ENCODE data around the gene P2RX5. TPM values are rescaled to one million over a fixed set of nuclear protein-coding genes. Genes with fewer than 3 reads are reported as not detected.
A peak's percentile ranks its signal among the peaks of the same experiment; 100 is the strongest.

The P2RX5 gene
- total RNA-seq, 2 donors from 2014 or later = 22.0 to 74.3 TPM

DNA sequence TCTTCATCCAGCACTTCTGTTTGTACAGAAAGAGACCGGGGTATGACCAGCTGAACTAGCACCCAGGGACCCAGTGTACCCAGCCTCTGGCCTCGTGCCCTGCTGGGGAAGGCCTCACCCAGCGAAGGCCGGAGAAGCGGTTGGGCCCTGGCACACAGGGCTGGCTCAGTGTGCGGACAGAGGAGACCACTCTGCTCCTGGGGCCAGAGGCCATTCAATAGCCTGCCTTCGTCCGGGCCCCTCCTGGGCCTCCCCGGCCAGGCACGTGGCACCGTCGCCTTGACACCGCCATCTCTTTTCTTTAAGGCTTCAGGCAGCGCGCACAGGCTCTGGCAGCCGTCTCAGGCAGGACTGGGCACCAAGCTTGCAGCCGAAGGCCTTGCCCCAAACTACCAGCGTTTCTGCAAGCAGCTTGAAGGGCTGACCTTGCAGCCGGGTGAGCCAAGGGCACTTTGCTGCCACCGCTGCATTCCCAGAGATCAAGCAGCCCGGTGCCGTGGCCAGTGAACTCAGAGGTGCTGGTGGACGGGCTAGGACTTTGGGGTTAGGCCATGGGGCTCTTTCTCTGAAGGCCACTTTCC lies 35.6 kb downstream of the P2RX5 start:
- peaks cover 4% of the 10 kb centered on the region for H3K4me1 Mint-ChIP-seq
- H3K27me3 Mint-ChIP-seq = no peaks in the 10 kb centered on the region
- no peak overlapping the region for H3K4me3 Mint-ChIP-seq
- ATAC-seq (replicated peaks) = no peak
- no peaks in the 10 kb centered on the region for H3K9me3 Mint-ChIP-seq
- no peak overlapping the region for H3K27ac Mint-ChIP-seq
- H3K36me3 Mint-ChIP-seq (ENCODE audit: low read depth) = no peaks in the 10 kb centered on the region

DNA sequence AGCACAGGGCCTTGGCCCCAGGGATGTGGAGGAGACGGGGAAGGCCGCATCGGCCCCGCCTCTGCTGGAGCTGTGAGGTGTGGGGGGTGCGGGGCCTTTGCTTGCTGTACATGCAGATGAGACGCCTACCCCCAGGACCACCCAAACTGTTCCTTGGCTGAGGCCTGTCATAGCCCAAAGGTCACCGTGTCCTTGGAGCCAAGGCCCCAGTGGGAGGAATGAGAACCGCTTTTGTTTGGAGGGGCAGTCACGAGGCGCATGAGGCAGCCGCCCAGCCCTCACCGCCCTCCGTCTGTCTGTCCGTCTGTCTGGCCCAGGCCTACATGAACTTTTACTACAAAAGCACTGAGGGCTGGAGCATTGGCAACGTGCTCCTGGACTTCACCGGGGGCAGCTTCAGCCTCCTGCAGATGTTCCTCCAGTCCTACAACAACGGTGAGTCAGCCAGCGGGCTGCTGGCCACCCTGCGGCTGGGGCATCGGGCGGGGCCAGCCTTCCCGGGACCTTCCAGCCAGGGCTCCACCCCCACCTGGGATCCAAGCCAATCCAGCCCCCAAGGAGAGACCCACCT lies 36.3 kb downstream of the P2RX5 start:
- H3K4me3 Mint-ChIP-seq = no peak overlapping the region

DNA sequence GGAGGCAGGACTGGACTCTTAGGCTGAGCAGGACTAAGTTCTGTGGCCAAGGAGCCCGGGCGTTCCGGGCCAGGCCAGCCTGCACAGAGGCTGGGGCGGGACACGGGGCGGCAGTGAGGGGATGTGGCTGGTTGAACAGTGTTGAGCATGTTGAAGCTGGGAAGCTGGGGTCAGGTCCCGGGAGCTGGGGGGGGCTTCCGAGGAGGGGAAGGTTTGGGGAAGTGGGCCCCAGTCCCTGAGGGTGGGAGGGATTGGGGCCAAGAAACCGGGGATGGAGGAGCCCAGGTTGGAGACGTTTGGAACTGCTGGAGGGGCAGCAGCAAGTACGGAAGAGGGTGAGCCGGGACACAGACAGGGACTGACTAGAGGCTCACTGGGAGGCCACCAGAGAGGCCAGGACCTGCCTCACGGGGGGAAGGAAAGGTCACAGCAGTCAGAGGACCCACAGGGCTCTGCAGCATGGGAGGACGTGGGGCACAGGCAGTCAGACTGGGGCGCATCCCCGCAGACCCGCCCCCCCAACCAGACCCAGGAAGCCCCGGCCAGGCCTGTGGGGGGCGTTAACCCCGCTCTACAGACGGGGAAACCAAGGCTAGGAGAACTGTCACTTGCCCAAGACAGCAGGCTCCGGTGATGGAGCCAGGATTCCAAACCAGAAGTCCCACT lies 37.0 kb downstream of the P2RX5 start:
- no peaks in the 10 kb centered on the region for H3K27me3 Mint-ChIP-seq
- no peaks in the 10 kb centered on the region for H3K36me3 Mint-ChIP-seq (ENCODE audit: low read depth)
- H3K4me1 Mint-ChIP-seq = no peaks in the 10 kb centered on the region
- ATAC-seq (replicated peaks) = no peak
- no peak overlapping the region for H3K27ac Mint-ChIP-seq
- H3K9me3 Mint-ChIP-seq = no peaks in the 10 kb centered on the region
- H3K4me3 Mint-ChIP-seq = no peak overlapping the region

More for the DNA sequence above, 36.3 kb downstream of the P2RX5 start:
- H3K27me3 Mint-ChIP-seq = no peaks in the 10 kb centered on the region
- H3K27ac Mint-ChIP-seq = no peak overlapping the region
- H3K4me1 Mint-ChIP-seq = no peaks in the 10 kb centered on the region
- no peak for ATAC-seq (replicated peaks)
- no peaks in the 10 kb centered on the region for H3K9me3 Mint-ChIP-seq
- no peaks in the 10 kb centered on the region for H3K36me3 Mint-ChIP-seq (ENCODE audit: low read depth)

DNA sequence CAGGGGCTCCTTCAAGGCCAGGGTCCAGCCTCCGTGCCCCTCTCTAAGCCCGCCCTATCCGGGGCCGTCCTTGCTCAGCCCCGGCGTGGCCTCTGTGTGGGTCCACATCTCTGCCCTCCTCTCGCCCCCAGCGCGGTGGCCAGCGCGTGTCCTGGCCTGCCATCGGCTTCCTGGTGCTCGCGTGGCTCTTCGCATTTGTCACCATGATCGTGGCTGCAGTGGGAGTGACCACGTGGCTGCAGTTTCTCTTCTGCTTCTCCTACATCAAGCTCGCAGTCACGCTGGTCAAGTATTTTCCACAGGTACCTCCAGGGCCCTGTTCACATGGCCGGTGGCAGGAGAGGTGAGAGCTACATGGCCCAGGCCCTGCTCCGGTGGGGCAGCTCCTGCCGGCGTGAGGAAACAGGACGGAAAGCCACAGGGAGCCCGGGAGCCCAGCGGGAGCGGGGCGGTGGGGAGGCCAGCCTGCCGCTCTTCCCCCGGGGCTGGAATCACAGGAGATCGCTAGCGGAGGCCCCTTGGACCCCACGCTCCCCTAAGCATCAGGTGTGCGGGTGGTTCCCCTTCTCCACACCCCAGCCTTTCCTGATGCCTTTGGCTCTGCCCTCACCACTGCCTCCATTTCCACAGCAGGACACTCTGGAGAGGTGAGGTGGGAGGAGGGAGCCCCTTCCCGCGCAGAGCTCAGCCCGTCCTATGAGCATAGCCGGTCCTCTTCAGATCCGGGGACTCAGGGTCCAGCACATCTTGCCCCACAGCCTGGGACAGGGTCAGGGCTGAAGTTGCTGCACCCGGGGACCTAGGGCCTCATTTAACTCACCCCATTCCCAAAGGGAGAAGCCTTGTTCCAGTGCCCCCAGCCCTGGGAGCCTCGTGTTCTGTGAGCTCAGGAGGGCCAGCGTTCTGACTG lies 37.8 kb downstream of the P2RX5 start:
- H3K27ac Mint-ChIP-seq = no peak overlapping the region
- no peak overlapping the region for H3K4me3 Mint-ChIP-seq
- no peaks in the 10 kb centered on the region for H3K36me3 Mint-ChIP-seq (ENCODE audit: low read depth)
- ATAC-seq (replicated peaks) = no peak
- no peaks in the 10 kb centered on the region for H3K27me3 Mint-ChIP-seq
- no peaks in the 10 kb centered on the region for H3K9me3 Mint-ChIP-seq
- no peaks in the 10 kb centered on the region for H3K4me1 Mint-ChIP-seq

DNA sequence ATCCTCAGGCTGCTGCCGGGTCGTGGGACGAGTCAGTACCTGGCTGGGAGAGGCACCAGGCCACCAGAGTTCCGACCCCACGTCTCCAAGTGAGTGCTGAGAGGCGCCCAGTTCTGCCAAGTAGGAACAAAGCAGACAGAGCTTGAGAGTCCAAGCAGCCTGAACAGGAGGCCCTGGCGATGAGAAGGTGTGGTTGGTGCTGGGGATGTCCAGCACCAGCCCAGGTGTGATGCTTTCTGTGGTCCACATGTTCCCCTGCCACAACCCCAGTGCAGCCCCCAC lies 38.4 kb downstream of the P2RX5 start:
- Mint-ChIP-seq H3K27ac (no peak overlapping the region), H3K4me1 (no peaks in the 10 kb centered on the region), H3K4me3 (no peak overlapping the region), H3K27me3 (no peaks in the 10 kb centered on the region), H3K36me3 (ENCODE audit: low read depth) (peaks cover 2% of the 10 kb centered on the region), H3K9me3 (no peaks in the 10 kb centered on the region)
- no peak for ATAC-seq (replicated peaks)

DNA sequence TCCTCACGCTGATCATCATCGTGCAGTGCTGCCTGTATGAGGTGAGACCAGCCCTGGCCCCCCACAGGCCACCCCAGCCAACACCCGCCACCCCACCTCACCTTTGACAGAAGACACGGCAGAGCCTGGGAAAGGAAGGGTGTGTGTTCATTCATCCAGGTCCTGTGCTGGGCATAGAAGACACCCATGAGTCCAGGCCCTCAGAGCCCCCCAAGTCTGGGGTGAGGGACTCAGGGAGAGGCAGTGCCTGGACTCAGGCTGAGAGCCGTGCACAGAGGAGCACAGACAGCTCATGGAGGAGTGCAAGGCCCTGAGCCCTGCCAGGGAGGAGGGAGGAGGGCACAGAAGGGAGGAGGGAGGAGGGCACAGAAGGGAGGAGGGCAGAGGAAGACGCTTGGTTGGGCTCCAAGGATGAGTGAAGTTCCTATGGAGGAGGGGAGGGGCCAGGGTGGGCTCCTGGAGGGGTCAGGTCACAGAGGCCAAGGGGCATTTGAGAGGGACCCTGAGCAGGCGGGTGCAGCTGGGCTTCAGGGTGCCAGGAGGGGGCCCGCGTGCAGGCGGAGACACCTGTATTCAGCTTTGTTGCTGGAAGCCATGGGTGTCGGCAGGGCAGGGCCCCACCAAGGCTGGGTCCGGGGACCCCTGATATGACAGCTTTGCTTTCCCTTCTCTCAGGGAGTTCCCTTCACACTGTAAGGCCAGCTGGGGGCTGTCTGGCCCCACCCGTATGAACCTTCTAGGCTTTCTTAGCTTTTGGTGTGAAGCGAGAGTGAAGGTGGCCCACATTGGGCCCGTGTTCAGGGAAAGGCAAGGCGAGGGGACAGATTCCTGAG lies 39.0 kb downstream of the P2RX5 start:
- Mint-ChIP-seq H3K4me1 (no peaks in the 10 kb centered on the region), H3K27me3 (no peaks in the 10 kb centered on the region), H3K36me3 (ENCODE audit: low read depth) (peaks cover 7% of the 10 kb centered on the region), H3K27ac (no peak overlapping the region), H3K4me3 (no peak overlapping the region), H3K9me3 (no peaks in the 10 kb centered on the region)
- no peak for ATAC-seq (replicated peaks)

DNA sequence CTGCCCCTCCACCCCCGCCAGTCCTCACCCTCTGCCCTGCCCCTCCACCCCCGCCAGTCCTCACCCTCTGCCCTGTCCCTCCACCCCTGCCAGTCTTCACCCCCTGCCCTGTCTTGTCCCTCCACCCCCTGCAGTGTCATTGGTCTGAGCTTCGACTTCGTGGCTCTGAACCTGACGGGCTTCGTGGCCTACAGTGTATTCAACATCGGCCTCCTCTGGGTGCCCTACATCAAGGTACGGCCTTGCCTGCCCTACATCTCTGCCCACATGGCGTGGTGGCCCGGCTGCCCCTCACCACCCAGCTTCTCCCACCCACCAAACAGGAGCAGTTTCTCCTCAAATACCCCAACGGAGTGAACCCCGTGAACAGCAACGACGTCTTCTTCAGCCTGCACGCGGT lies 39.6 kb downstream of the P2RX5 start:
- ATAC-seq (replicated peaks) = no peak
- Mint-ChIP-seq H3K27ac (no peak overlapping the region), H3K36me3 (ENCODE audit: low read depth) (peaks cover 10% of the 10 kb centered on the region), H3K4me1 (no peaks in the 10 kb centered on the region), H3K9me3 (no peaks in the 10 kb centered on the region), H3K27me3 (no peaks in the 10 kb centered on the region), H3K4me3 (no peak overlapping the region)

DNA sequence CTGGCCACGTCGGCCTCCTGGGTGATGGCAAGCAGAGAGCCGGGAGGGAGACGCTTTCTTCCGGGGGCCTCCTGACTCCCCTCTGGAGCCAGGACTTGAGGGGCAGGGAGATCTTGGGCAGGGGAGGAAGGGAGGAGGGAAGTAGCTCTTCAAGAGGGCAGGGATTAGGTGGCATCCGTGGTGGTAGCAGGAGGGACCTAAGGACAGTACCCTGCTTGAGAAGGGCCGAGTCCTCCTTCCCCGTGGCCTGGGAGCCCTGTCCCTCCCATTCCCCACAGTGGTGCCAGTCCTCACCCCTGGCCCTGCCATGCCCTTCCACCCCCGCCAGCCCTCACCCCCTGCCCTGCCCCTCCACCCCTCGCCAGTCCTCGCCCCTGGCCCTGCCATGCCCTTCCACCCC lies 40.2 kb downstream of the P2RX5 start:
- ATAC-seq (replicated peaks) = no peak
- Mint-ChIP-seq H3K4me3 (no peak overlapping the region), H3K27me3 (no peaks in the 10 kb centered on the region), H3K4me1 (no peaks in the 10 kb centered on the region), H3K27ac (no peak overlapping the region), H3K9me3 (no peaks in the 10 kb centered on the region), H3K36me3 (ENCODE audit: low read depth) (peaks cover 10% of the 10 kb centered on the region)

DNA sequence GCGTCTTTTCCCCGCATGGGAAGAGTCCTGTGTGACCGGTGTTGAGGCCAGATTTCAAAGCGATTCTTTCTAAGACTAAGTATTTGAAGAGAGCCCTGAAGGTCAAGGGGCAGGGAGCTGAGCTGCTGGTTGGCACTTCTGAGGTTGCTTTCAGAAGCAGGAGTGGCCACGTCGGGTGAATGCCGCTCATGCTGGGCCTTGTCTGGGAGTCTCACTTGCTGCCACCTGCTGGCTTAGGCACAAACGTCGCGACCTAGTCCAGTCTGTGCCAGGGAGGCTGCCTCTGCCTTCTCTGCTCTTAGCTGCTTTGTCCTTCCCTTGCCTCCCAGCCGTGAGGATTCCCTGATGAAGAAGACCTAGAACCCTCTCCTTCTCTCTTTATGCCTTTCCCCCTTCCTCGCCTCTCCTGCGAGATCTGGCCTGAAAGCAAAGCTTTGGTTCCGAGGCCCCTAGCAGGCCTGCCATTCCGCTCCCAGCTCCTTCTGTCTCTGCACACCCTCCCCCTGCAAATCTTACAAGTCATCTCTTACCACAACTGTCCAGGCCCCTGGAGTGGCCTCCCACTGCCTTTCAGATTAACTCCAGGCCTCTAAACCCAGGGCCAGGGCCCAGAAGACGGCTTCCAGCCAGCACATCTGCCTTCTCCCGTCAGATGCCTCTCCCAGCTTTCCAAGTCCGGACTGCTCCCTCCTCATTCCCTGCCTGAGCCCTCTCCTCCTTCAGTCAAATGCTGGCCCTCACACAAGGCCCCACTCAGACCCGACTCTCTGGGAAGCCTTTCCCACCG lies 48.0 kb downstream of the P2RX5 start:
- Mint-ChIP-seq H3K27me3 (no peaks in the 10 kb centered on the region), H3K27ac (peak overlapping the region; percentile 44), H3K9me3 (no peaks in the 10 kb centered on the region), H3K4me3 (no peak overlapping the region), H3K36me3 (ENCODE audit: low read depth) (peaks cover 30% of the 10 kb centered on the region), H3K4me1 (peaks cover 6% of the 10 kb centered on the region)
- peak; percentile 49 for ATAC-seq (replicated peaks)

DNA sequence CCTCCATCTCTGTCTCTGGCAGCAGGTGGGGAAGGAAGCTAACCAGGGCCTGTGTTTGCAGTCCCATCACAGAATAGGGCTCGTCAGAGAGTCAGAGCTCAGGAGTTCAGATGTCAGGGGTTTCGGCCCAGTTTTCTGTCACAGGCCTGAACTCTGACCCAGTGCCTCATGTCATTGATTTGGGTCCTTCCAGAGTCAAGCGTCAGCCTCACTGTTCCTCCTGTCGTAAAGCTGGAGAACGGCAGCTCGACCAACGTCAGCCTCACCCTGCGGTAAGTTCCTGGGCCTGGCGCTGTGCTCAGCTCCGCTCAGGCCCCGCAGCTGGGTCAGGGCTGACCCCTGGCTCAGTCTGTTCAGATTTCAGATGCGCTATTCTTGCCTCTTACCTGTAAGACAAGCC lies 48.7 kb downstream of the P2RX5 start:
- Mint-ChIP-seq H3K4me3 (no peak overlapping the region), H3K36me3 (ENCODE audit: low read depth) (peaks cover 26% of the 10 kb centered on the region), H3K27ac (no peak overlapping the region), H3K9me3 (no peaks in the 10 kb centered on the region), H3K27me3 (no peaks in the 10 kb centered on the region), H3K4me1 (peaks cover 6% of the 10 kb centered on the region)
- no peak for ATAC-seq (replicated peaks)

DNA sequence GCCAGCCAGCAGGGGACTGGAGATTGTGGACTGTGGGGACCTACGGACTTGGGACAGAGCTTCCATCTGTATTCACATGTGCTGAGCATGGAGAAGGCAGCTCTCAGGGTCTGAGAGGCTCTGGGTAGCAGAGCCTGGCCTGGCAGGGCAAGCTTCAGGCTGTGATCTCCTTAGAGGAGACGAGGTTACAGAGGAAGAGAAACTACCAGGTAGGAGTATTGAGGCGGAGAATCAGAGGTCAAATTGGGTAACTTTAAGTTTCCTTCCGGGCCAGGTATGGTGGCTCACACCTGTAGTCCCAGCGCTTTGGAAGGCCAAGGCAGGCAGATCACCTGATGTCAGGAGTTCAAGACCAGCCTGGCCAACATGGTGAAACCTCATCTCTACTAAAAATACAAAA lies 50.6 kb downstream of the P2RX5 start:
- Mint-ChIP-seq H3K36me3 (ENCODE audit: low read depth) (peaks cover 22% of the 10 kb centered on the region), H3K9me3 (no peaks in the 10 kb centered on the region), H3K27me3 (no peaks in the 10 kb centered on the region), H3K27ac (peak overlapping the region; percentile 14), H3K4me1 (peaks cover 7% of the 10 kb centered on the region), H3K4me3 (no peak overlapping the region)
- ATAC-seq (replicated peaks) = no peak

DNA sequence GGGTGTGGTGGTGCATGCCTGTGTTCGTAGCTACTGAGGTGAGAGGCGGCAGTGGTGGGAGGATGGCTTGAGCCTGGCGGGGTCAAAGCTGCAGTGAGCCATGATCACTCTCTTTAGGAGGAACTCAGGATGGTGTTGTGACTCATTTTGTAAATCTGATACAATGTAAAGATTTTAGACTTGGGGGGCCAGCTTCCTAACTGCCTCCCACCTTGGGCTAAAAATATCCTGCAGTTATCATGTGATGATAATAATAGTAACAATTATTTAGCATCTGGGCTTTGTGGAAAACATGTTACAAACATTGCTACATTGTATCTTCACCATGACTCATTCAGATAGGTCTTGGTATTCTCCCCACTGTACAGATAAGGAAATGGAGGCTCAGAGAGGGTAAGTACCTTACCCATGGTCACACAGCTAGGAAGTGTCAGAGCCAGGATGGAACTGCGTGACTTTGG lies 52.0 kb downstream of the P2RX5 start:
- peaks cover 26% of the 10 kb centered on the region for H3K36me3 Mint-ChIP-seq (ENCODE audit: low read depth)

DNA sequence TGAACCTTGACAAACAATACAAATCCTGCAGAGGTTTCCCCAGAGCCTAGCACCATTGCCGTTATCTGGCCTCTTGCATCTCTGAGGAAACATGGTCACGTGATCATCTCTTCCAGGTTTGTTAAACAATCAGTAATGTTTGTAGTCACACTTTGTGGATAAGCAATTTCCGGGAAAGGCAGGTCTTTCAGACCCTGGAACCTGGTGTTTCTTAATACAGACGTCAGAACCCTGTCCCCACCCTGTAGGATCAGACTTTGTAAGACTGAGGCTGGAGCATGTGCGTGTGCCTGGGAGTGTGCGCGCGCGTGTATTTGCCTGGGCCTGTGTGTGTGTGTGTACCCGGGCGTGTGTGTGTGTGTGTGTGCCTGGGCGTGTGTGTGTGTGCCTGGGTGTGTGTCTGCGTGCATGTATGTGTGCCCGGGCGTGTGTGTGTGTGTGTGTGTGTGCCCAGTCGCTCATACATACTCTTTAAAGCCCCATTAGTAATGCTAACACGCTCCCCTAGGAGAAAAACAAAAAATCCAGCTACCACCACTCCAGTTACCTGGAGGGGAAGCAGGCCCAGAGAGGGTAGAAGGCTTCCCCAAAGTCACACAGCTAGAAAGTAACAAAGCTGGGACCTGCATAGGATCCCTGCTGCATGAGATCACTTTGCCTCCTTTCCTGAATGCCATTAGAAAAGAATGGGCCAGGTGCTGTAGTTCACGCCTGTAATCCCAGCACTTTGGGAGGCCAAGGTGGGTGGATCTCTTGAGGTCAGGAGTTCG lies 54.1 kb downstream of the P2RX5 start:
- no peak overlapping the region for H3K27ac Mint-ChIP-seq
- no peak for ATAC-seq (replicated peaks)
- H3K4me3 Mint-ChIP-seq = no peak overlapping the region
- peaks cover 18% of the 10 kb centered on the region for H3K4me1 Mint-ChIP-seq
- H3K9me3 Mint-ChIP-seq = no peaks in the 10 kb centered on the region
- no peaks in the 10 kb centered on the region for H3K27me3 Mint-ChIP-seq
- H3K36me3 Mint-ChIP-seq (ENCODE audit: low read depth) = peaks cover 14% of the 10 kb centered on the region

More for the DNA sequence above, 52.0 kb downstream of the P2RX5 start:
- H3K27me3 Mint-ChIP-seq = no peaks in the 10 kb centered on the region
- no peaks in the 10 kb centered on the region for H3K9me3 Mint-ChIP-seq
- ATAC-seq (replicated peaks) = peak; percentile 78
- peak overlapping the region; percentile 37 for H3K4me3 Mint-ChIP-seq
- peaks cover 15% of the 10 kb centered on the region for H3K4me1 Mint-ChIP-seq
- H3K27ac Mint-ChIP-seq = peak overlapping the region; percentile 79

Measured in activated T-helper 17 cell treated with anti-CD3 and anti-CD28 coated beads, Interleukin-2, amount 50 U/mL, for 72 hours (primary cell).